GM19043 (cell line): Measurements from ENCODE around the gene RRP8.
A peak's percentile ranks its signal among the peaks of the same experiment; 100 is the strongest.

Experiments used
- ATAC-seq: cut with Tn5 transposase; IDR thresholded peaks from one replicate; pipeline ENCODE4 v1.9.1; 2021; ENCODE audit warnings: low read depth; ENCODE audit not compliant: unreplicated experiment

The RRP8 gene

GRCh38 chr11:6619004-6619745 is 15.8 kb upstream of the RRP8 start, which contains the start of gene TPP1:
Gene TPP1 (minus strand): TSS chr11:6619422. CDS start chr11:6619400, 22 bp downstream.
- ATAC-seq = peak; percentile 99

GRCh38 chr11:6618117-6619003 is 14.9 kb upstream of the RRP8 start:
- ATAC-seq = no peak

- ATAC-seq = no peak
These were observed 13.9 kb upstream of the RRP8 start for GRCh38 chr11:6617315-6617781.

GRCh38 chr11:6616596-6617250 is 13.3 kb upstream of the RRP8 start:
- ATAC-seq = no peak

DNA sequence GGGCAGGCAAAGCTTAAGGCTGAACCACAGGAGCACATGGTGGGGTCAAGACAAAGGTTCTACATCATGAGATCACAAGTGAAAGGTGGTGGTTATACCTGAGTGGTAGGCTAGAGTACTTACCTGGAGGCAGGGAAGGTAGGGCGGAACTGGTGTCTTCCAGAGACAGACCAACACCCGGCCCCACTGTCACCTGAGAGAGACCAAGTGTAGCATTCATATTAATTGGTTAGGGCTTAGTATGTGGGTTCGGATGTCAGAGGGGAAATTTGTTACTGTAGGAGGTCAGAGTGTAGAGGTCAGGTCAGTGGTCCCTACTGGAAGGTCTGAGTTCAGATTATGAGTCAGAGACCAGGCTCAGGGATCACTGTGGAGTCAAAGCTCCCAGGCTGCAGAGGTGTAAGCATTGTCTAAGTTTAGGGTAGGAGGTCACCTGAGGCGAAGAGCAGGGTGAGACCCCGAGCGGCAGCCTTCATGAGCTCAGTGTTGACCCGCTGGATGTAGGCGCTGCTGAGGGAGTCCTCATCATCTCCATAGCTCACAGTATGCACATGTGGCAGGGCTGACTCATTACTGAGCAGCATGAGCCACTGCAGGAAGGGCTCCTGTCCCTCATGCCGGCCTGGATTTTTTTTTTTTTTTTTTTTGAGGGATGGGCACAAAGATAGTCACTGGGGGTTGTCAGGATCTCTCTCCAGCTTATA is 12.6 kb upstream of the RRP8 start:
- no peak for ATAC-seq

- ATAC-seq = no peak
These were observed 11.6 kb upstream of the RRP8 start for GRCh38 chr11:6615046-6615445.

GRCh38 chr11:6614446-6614845 is 11.0 kb upstream of the RRP8 start:
- no peak for ATAC-seq

- ATAC-seq = no peak
These were observed 10.1 kb upstream of the RRP8 start for GRCh38 chr11:6613496-6613895.

DNA sequence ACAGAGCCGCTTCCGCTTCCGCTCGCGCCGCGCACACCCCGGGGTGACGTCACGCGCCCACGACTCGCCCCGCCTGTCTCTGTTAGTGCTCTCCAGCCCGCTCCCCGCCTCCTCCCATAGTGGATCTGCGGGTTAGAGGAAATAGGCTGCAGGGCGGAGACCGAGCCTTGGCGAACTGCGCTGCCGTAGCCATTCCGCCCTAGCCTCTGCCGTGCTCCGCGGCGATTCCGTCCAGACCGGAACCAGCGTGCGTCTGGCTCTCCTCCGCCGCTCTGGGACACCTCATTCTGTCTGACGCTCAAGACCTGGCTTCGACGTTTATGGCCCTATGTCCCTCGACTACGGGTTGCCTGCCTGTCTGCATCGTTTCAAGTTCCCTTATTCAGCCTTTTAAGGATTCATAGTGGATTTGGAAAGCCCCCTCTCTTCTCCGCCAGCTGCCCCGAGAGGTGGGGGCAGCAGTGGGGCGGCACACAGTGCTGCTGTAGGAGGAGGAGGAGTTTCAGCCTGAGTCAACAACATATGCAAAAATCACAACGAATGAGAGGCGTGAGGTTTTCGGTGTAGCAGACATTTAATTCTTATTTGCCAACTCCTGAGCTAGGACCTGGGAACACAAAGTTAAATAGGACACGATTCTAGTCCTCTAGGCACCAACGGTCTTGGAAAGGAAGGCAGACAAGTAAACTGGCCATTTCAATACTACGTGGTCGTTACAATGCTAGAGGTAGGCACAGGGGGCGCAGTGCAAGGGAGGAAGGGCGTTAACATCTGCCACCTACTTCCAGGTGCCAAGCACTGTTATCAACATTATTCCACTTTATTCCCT is 9.0 kb upstream of the RRP8 start, which contains the start of gene TAF10:
TSS of gene TAF10 (minus strand) at position 4 of the 829 bp plus-strand sequence. CDS start 27 bp downstream, outside the sequence.
- peak; percentile 90 for ATAC-seq

DNA sequence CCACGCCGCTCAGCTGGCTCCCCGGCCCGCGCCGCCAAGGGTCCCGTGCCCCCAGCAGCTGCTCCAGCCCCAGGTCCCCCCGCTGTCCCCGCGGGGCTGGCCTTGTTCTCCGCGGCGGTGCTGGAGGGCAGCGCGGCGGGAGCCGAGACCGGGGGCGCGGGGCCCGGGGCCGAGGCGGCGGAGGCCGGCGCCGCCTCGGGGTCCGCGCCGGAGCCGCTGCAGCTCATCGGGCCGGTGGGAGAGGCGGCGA is 8.5 kb upstream of the RRP8 start:
- ATAC-seq = peak; percentile 4

- no peak for ATAC-seq
These were observed 7.9 kb upstream of the RRP8 start for GRCh38 chr11:6611092-6611962.

DNA sequence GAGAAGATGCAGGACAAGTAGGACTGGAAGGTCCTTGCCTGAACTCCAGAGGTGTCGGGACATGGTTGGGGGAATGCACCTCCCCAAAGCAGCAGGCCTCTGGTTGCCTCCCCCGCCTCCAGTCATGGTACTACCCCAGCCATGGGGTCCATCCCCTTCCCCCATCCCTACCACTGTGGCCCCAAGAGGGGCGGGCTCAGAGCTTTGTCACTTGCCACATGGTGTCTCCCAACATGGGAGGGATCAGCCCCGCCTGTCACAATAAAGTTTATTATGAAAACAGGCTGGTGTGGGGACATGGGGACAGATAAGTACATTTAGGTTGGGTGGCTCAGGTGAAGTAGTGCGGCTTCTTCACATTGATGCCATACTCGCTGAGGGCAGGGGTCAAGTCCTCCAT is 7.2 kb upstream of the RRP8 start:
- no peak for ATAC-seq

GRCh38 chr11:6609502-6610015 is 6.1 kb upstream of the RRP8 start:
- ATAC-seq = no peak

DNA sequence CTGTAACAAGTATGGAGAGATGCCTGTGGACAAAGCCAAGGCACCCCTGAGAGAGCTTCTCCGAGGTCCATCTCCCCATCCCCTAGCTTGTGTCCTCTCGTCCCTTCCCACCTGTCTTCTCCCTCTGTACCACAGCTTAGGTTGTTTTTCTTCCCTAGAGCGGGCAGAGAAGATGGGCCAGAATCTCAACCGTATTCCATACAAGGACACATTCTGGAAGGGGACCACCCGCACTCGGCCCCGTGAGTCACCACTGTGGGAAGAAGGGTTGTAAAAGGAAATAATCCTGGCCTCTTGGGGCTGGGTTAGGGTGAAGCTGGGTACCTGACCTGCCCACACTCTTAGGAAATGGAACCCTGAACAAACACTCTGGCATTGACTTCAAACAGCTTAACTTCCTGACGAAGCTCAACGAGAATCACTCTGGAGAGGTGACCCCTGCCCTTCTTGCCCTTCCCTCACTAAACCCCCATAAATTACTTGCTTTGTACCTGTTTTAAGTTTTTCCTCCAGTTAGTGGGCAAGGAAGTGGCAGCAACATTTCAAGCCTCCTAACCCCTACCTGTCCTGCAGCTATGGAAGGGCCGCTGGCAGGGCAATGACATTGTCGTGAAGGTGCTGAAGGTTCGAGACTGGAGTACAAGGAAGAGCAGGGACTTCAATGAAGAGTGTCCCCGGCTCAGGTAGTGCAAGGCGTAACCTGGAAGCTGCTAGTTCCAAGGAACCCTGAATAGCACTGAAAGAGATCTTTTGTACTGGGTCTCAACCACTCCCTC is 5.5 kb upstream of the RRP8 start:
- no peak for ATAC-seq

GRCh38 chr11:6608011-6608410 is 4.6 kb upstream of the RRP8 start:
- ATAC-seq = no peak

GRCh38 chr11:6607190-6607795 is 3.9 kb upstream of the RRP8 start:
- ATAC-seq = no peak

DNA sequence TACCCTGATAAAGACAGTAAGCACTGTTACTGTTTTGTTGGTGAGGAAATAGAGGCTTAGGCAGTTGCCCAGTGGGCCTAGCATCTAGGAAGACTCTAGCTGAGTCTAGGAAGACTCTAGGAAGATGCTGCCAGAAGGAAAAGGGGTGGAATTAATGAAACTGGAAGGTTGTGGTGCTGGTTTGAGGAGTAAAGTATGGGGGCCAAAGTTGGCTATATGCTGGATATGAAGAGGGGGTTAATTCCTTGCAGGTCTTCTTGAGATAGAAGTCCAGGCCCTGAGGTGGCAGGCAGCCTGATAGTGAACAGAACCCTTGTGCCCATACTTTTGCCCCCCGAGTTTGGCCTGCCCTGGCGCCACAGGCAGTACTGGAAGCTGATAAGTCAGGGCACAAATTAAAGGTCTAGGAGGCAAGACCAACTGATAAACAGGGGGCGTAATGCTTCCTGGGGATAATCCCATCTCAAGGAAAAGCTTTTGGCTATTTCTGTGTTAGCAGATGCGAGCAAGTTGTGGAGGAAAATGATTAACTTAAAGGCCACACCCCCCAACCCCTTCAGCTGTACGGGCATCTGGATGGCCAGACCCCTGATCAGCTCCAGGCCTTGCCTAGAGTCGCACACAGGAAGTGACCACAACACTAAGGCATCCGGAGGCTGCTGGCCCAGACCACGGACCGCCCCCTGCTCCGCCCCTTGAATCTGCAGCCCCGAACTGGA is 3.2 kb upstream of the RRP8 start:
- ATAC-seq = peak; percentile 56
